MM.1S (cell line): ENCODE data around the gene ENOPH1.

Source experiments
- EZH2 ChIP-seq: fragments of 300-600 bp; sonication (generic); optimal IDR thresholded peaks from 2 replicates; pipeline ENCODE3; 2017; ENCODE audit warnings: low read depth, mild to moderate bottlenecking, antibody characterized with exemption, low read length, mixed read lengths
- EZH2phosphoT487 ChIP-seq: fragments of 300-600 bp; sonication (generic); IDR thresholded peaks from 2 replicates; pipeline ENCODE4 v1.6.1; 2018; ENCODE audit warnings: antibody characterized with exemption, low read length
- TF ChIP-seq, protein P1 (sequence below): fragments of 300-600 bp; sonication (generic); IDR thresholded peaks from 2 replicates; pipeline ENCODE4 v1.5.1; 2016; ENCODE audit warnings: antibody characterized with exemption, low read length, mixed read lengths

DNA sequence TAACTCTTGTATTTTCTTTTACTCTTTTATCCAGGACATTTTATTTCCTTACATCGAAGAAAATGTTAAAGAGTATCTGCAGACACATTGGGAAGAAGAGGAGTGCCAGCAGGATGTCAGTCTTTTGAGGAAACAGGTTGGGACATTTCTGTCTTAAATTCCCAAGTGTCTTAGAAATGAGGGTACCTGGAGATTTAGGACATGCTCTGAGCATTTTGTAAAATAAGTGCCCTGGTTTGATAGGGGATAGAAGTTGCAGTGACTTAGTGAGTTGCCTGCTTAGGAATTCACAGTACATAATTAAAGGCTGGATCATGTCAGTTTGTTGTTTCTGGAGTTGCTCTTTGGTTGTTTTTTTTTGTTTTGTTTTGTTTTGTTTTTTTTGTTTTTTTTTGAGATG is 17.5 kb downstream of the ENOPH1 start:
- TF ChIP-seq, protein P1, sequence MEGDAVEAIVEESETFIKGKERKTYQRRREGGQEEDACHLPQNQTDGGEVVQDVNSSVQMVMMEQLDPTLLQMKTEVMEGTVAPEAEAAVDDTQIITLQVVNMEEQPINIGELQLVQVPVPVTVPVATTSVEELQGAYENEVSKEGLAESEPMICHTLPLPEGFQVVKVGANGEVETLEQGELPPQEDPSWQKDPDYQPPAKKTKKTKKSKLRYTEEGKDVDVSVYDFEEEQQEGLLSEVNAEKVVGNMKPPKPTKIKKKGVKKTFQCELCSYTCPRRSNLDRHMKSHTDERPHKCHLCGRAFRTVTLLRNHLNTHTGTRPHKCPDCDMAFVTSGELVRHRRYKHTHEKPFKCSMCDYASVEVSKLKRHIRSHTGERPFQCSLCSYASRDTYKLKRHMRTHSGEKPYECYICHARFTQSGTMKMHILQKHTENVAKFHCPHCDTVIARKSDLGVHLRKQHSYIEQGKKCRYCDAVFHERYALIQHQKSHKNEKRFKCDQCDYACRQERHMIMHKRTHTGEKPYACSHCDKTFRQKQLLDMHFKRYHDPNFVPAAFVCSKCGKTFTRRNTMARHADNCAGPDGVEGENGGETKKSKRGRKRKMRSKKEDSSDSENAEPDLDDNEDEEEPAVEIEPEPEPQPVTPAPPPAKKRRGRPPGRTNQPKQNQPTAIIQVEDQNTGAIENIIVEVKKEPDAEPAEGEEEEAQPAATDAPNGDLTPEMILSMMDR, result no peak
- TF ChIP-seq EZH2 (no peak), EZH2phosphoT487 (no peak)
